ENCODE results near the gene PBLD. TPM values are rescaled to one million over a fixed set of nuclear protein-coding genes. Genes with fewer than 3 reads are reported as not detected.

Gene PBLD
- polyA plus RNA-seq, 1 experiment: 1.1 TPM

DNA sequence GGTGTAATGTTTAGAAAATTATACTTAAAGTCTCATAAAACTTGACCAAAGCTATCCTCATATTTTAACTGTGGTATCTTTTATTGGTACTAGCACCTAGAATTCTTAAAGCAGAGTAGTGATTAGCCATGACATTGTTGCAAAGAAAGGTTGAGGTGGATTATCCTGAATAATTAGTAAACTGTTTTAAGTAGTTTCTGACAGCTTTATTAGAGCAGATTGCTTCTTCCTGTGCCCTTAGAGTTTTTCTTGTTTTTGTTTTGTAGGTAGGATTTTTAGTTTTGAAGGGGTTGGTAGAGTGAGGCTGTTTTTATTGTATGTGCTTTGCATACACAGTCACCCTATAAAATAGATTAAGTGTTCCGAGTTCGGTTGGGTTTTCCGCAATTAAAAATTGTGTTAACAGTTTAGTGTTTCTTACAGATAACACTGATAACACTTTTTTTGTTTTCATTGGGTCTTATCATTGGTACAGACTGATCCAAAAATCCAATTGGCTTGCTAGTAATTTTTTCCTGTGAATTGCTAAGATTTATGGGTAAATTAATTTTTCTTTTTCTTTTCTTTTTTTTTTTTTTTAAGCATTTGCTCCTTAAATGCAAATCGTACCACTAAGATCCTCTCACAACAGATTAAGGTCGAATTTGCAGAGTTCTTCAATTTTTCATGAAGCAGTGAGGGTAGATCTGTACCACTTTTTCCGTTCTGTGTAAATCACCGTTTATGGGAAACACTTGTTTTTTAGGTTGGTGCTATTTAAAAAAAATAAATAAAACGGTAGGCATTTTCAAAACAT lies 2.1 kb upstream of the PBLD start:
- Histone ChIP-seq H3K4me3 (ENCODE audit: low read depth, low read length) (peak overlapping the region; percentile 82), H3K36me3 (ENCODE audit: control insufficient read depth, insufficient read depth, low read length) (no peaks in the 10 kb centered on the region; the same call in 1 of the 2 replicates), H3K27me3 (ENCODE audit: control insufficient read depth, insufficient read depth, low read length) (no peaks in the 10 kb centered on the region)
- DNase-seq (ENCODE audit: low read depth): no peak
- TF ChIP-seq, protein P1, sequence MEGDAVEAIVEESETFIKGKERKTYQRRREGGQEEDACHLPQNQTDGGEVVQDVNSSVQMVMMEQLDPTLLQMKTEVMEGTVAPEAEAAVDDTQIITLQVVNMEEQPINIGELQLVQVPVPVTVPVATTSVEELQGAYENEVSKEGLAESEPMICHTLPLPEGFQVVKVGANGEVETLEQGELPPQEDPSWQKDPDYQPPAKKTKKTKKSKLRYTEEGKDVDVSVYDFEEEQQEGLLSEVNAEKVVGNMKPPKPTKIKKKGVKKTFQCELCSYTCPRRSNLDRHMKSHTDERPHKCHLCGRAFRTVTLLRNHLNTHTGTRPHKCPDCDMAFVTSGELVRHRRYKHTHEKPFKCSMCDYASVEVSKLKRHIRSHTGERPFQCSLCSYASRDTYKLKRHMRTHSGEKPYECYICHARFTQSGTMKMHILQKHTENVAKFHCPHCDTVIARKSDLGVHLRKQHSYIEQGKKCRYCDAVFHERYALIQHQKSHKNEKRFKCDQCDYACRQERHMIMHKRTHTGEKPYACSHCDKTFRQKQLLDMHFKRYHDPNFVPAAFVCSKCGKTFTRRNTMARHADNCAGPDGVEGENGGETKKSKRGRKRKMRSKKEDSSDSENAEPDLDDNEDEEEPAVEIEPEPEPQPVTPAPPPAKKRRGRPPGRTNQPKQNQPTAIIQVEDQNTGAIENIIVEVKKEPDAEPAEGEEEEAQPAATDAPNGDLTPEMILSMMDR (IDR thresholded peaks at IDR 0.05; ENCODE audit: insufficient read depth, low read depth, low read length): no peak
- POLR2A ChIA-PET: interaction anchor here (0.6 kb wide), 1 partner anchor 537 kb away, joined by 4 read pairs; no protein-coding TSS in a partner anchor
- CTCF ChIA-PET: interaction anchor here (3.6 kb wide), 1 partner anchor 13 kb away, joined by 15 read pairs; no protein-coding TSS in a partner anchor

DNA sequence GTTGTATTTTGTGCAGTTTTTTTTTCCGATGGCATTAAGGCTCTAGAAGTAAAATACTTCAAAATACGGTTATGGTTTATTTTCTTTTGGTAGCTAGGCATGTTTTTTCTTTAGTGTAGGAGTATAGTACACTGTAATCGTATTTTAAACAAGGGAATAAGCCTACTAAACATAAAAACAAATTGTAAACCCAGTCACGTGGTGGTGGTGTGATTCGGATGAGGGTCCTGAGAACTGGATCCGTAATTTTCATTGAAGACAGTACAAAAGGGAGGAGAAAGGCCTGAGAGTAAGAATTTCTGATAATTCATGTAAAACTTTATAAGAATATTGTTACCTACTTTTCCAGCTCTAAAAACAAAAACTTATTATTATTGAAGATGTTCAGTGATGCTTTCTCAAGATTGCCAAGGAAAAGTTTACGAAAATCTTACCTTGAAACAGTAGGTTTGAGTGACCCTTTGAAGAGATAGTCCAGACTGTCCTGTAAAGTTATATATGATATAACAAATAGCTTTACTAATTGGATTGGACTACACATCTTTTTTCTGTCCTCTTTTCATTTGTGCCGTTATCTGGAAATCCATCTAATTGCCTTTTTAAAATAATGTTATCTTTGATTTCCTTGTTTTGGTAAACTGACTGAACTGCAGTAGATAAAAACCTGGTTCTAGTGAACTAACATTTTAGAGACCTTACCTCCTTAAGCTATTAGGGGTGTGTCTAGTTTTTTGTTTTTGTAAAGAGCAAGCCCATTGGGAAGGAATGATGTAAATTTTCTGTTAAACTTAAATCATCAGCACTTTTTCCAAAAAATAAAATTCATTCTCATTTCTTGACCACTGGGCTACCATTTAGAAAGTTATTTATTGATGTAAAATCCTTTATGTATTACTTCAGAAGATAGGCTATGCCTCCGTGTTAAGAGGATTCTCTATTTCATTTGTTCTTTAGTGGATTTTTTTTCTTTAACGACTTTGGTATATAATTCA lies 1.0 kb upstream of the PBLD start:
- ChIA-PET CTCF (interaction anchor here (0.5 to 3.6 kb wide), 3 partner anchors 10 to 263 kb away, joined by 3 to 15 read pairs (median 3); no protein-coding TSS in a partner anchor), POLR2A (no interaction called here)

DNA sequence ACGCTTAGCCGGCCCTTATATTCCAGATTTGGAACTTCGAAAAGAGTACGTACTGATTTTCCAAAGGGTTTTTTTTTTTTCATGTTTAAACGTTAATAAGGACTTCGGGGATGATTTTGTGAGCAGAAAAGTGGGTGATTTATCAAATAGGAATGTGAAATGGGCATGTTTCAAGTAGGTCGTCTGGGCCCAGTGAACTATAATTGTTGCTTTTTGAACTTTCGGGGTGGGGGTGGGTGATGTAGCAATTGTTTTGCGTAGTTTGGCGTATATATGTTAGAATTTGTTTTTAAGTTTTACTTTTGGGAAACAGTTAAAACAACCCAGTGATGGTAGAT lies 299 bp upstream of the PBLD start:
- CTCF ChIA-PET: interaction anchor here (0.5 to 3.6 kb wide), 4 partner anchors 10 to 262 kb away, joined by 3 to 15 read pairs (median 3); partner anchors contain the start of gene RUFY2
- Histone ChIP-seq H3K4me3 (ENCODE audit: low read depth, low read length) (peak overlapping the region; percentile 82), H3K36me3 (ENCODE audit: control insufficient read depth, insufficient read depth, low read length) (no peaks in the 10 kb centered on the region), H3K27me3 (ENCODE audit: control insufficient read depth, insufficient read depth, low read length) (no peaks in the 10 kb centered on the region)
- DNase-seq (ENCODE audit: low read depth): no peak
- TF ChIP-seq, protein P1 (IDR thresholded peaks at IDR 0.05; ENCODE audit: insufficient read depth, low read depth, low read length): no peak
- POLR2A ChIA-PET: no interaction called here

More for the DNA sequence above, 1.0 kb upstream of the PBLD start:
- no peaks in the 10 kb centered on the region for H3K36me3 ChIP-seq (ENCODE audit: control insufficient read depth, insufficient read depth, low read length)
- H3K27me3 ChIP-seq (ENCODE audit: control insufficient read depth, insufficient read depth, low read length): no peaks in the 10 kb centered on the region
- TF ChIP-seq, protein P1 (IDR thresholded peaks at IDR 0.05; ENCODE audit: insufficient read depth, low read depth, low read length): no peak
- DNase-seq (ENCODE audit: low read depth): no peak
- peak overlapping the region; percentile 82 for H3K4me3 ChIP-seq (ENCODE audit: low read depth, low read length)

DNA sequence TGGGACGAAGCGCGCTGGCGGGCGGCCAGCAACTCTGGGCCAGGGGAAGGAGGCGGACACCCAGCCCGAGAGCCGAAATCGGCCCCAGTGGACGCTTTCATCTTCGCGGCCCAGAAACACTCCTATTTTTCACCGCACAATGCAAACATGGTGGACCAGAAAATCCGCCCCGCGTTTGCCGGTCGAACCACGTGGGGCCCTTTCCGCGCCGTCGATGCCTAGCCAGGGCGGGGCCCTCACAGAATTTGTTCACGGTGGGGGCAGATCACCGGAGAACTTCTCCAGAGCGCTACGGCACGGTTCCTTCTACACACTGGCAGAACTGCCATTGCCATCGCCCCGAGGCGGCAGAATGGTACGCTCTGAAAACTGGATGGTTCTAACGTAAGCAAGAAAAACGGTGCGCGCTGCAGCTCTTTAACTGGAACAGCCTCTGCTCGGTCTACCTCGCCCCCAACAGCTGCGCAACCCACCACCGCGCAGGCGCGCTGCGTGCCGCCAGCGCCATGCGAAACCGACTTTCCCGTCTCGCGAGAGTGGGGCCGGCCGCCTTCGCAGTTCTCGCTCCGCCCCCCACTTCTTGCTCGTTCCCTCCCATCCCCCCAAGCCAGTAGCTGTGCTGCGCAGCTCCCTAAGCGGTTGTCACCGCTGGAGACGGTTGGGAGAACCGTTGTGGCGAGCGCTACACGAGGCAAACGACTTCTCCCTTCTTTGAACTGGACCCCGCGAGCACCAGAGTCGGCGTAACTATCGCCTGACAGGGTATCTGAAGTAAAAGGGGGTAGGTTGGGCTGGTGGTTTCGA lies 1.1 kb downstream of the PBLD start, which contains the start of gene HNRNPH3:
TSS of gene HNRNPH3 (plus strand) at position 610 of the 804 bp plus-strand sequence. CDS start 5,158 bp downstream, outside the sequence.
- TF ChIP-seq, protein P1 (IDR thresholded peaks at IDR 0.05; ENCODE audit: insufficient read depth, low read depth, low read length): no peak
- ChIA-PET POLR2A (interaction anchor here (0.5 to 0.7 kb wide), 3 partner anchors 17 to 223 kb away, joined by 3 to 9 read pairs (median 7); partner anchors contain the start of gene MYPN), CTCF (interaction anchor here (0.6 to 1.2 kb wide), 4 partner anchors 17 to 475 kb away, joined by 3 to 5 read pairs (median 4); no protein-coding TSS in a partner anchor)
- no peaks in the 10 kb centered on the region for H3K27me3 ChIP-seq (ENCODE audit: control insufficient read depth, insufficient read depth, low read length)
- peak within 1 kb of the TSS; percentile 82 for H3K4me3 ChIP-seq (ENCODE audit: low read depth, low read length)
- peak; percentile 80 for DNase-seq (ENCODE audit: low read depth)
- no peaks in the 10 kb centered on the region for H3K36me3 ChIP-seq (ENCODE audit: control insufficient read depth, insufficient read depth, low read length)

Data from BJ (cell line).